GM04504 (cell line): ENCODE data around the gene MRPL1.
"Not testable (repeated sequence)": the region's sequence is repeated elsewhere in the genome, so short reads cannot be mapped to it uniquely, and the experiment has no call there.

Experiments used
- DNase-seq: peaks from one replicate; pipeline ENCODE4 v3.0.0-alpha.2; 2012; ENCODE audit warnings: low read depth

MRPL1 gene

DNA sequence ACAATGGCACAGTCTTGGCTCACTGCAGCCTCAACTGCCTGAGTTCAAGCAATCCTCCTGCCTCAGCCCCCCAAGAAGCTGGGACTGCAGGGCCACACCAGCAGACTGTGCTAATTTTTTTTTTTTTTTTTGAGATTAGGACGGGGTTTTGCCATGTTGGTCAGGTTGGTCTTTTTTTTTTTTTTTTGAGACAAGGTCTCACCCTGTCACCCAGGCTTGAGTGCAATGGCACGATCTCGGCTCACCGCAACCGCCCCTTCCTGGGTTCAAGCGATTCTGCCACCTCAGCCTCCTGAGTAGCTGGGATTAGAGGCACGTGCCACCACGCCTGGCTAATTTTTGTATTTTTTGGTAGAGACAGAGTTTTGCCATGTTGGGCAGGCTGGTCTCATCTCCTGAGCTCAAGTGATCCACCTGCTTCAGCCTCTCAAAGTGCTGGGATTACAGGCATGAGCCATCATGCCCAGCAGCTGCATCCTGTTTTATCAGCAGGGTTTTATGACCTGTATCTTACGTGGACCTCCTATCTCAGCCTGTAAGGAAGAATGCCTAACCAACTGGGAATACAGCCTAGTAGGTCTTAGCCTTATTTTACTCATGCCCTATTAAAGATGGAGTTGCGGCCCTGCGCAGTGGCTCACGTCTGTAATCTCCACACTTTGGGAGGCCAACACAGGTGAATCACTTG lies 13.2 kb upstream of the MRPL1 start:
- DNase-seq, result no peak

DNA sequence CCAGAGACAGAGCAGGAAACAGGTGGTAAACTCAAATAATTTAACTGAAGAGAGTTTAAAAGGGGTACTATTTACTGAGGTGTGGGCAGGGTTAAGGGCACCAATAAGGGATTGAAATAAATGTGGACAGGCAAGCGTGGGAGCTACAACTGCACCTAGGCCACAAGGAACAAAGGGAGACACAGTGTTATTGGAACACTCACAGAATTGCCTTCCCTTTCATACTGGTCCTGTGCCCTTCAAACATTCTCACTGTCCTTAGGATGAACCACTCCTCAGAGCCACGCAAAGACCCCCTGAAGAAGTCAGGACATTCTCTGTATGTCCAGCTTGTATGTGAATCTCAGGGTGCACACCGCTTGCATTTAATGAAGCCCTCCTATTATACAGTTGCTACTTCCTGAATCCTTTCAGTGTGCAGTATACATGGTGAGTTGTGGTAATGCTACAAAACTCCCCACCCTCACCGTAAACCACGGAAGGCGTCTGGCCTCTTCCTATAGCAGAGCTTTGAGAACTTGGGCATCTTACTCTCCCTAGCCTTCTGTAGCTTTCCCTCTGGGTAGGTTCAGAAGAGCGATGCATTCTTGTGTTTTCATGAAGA lies 9.6 kb upstream of the MRPL1 start:
- no peak for DNase-seq

DNA sequence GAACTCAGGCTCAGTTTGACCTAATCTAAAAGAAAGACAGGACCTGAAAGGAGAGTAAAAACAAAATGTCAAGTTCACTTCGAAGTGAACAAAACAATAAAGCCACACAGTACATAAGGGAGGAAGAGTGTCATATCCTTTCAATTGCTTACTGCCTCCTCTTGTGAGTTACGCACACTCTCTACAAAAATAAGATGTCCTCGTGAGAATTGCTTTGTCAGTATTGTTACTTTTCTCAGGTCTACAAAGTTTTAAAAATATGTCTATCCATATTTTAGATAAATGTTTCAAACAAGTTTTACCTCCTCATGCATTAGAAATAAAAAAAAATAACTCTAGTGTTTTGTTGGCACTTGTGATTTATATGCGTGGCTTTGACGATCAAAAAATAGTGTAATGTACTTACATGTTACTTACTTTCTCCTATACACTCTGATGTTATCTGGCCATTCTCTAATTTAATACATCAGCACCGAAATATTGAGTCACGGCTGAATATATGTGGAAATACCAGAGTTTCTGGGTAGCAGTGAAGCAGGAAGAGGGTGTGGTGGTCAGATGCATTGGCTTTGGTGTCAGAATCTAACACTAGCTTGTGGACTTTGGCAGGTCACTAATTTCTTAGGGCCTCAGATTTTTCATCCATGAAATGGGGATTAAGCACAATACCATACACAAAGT lies 8.1 kb upstream of the MRPL1 start:
- DNase-seq, result no peak

DNA sequence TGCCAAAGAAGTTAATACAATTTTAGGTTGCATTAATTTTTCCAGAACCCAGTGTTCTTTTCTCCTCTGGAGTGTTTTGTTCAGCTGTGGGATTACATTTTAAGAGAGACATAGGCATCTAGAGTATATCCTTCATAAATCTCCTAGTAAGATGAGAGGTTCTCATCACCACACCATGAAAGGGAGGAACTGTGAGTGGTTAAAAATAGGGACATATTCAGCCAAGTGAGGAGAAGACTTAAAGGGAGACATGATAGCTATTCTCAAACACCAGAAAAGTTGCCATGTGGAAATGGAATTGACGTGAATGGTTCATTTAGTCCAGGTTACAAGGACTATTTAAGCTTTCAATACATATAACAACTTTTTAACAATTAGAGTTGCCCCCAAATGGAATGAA lies 6.5 kb upstream of the MRPL1 start:
- no peak for DNase-seq

DNA sequence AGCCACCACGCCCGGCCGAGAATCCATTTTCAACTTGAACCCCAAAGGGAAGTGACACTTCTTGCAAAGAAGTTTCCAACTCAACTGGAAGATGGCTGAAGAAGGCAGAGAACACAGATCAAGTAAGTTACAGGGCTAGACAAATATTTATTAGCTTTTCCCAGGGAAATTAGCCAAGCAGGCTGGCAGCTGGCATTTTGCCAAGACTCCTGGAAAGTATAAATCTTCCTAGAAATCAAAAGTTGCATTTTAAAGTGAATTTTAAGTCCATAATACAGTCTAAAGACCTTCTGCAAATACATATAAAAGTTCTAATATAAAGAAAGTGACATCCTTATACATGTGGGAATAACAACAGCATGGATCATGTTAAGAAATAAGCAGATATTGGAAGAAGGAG lies 3.4 kb upstream of the MRPL1 start:
- DNase-seq, result no peak

DNA sequence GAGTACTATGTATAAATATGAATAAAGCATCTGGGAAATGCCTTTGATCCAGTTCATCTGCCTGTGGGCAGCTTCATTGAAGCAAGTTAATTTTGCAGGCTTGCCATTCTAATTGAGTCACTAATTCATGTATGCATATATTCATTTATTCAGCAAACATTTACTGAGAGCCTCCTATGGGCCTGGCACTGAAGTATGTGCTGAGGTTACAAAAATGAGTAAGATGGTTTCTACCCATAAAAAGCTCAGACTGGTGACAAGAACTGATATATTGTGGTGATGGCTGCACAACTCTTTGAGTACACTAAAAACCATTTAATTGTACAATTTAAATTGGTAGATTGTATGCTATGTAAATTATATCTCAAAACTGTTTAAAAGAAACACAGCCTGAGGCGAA lies 1.1 kb upstream of the MRPL1 start:
- DNase-seq, result no peak

DNA sequence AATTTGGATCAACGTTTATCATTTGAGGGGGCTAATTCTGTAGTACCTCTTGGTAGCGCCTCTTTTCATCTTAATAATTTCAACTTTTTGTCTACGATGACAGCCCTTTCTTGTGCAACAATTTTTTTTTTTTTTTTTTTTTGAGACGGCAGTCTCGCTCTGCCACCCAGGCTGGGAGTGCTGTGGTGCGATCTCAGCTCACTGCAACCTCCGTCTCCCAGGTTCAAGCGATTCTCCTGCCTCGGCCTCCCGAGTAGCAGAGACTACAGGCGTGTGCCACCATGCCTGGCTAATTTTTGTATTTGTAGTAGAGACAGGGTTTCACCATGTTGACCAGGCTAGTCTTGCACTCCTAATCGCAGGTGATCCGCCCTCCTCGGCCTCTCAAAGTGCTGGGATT lies 711 bp downstream of the MRPL1 start:
- DNase-seq, result not testable (repeated sequence)

DNA sequence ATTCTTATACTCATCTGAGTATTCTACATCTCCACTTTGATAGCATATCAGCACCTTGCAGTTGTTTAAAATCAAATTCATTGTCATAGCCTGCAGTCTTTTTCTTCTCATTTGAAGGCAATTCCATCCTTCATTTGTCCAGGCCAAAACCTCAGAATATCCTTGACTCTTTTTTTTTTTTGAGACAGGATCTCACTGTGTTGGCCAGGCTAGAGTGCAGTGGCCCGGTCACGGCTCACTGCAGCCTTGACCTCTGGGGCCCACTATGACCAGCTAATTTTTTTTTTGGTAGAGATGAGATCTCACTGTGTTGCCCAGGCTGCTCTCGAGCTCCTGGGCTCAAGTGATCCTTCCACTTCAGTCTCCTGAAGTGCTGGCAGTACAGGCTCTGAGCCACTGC lies 2.6 kb downstream of the MRPL1 start:
- DNase-seq, result no peak

DNA sequence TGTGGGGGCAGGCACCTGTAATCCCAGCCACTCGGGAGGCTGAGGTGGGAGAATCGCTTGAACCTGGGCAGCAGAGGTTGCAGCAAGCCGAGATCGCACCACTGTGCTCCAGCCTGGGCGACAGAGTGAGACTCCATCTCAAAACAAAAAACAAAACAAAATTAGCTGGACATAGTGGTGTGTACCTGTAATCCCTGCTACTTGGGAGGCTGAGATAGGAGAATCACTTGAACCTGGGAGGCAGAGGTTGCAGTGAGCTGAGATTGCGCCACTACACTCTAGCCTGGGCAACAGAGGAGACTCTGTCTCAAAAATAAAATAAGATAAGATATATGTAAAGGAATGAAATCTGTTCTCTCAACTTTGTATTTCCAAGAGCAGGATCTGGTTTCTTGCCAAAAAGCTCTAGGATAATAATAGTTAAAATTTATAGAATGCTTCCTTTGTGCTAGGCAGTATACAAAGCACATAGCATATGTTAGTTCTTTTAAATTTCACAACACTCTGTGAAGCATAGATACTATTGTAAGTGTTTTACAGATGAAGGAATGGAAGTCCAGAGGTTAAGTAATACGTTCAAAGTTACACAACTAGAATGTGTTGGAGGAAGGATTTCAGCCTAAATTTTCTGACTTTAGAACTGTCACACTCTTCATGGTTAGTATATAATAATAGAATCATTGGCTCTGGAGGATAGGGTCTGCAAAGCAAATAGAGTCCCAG lies 10.3 kb downstream of the MRPL1 start:
- DNase-seq, result no peak

DNA sequence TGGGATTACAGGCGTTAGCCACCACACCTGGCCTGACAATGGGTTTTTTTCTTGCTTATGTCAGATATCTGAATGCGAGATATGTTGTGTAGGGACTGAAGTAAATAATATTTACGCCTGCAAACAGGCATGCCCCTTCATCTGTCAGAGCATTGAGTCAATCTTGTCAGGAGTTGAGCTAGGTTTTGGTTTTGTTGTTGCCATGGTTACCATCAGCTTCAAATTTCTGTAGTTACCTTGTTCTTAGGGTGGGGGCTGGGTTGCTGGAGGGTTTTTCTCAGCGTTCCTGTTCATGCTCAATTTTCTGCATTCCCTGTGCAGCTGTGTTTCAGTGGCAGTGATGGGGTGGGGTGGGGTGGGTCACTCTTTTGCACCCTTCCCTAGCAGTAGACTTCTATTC lies 14.5 kb downstream of the MRPL1 start:
- DNase-seq, result no peak

DNA sequence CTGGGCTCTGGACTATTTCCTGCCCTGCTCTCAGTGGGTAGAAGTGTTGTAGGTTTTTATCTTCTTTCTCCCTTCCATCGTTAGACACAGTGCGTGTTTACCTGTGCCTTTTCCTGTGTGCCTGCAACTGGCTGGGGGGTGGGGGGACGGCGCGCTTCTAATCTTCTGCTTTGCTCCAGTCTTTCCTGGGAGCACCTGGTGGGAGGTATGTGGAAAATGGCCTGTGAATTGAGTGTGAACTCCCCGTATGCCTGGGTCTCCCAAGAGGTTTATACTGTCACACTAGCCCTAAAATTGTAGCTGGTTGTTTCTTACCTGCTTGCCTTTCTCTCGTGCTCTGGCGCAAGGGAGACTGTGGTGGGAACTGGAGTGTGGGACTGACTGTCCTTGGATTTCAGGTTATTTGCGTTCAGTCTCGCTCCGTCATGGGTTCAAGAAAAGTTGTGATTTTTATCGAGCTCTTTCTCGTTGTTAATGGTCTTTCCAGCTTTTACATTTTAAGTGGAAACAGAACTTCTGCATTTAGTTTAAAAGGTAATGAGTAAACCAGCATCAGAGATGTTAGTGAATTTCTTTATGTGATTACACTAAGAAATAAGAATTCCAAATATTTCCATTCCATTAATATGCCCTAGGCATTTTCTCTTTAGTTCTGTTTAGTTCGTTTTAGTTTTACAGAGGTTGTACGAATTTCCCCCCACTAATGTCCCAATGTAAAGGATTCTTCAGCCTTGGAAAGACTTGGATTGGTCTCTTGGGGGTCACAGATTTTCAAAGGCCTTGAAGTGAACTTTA lies 15.3 kb downstream of the MRPL1 start:
- no peak for DNase-seq

DNA sequence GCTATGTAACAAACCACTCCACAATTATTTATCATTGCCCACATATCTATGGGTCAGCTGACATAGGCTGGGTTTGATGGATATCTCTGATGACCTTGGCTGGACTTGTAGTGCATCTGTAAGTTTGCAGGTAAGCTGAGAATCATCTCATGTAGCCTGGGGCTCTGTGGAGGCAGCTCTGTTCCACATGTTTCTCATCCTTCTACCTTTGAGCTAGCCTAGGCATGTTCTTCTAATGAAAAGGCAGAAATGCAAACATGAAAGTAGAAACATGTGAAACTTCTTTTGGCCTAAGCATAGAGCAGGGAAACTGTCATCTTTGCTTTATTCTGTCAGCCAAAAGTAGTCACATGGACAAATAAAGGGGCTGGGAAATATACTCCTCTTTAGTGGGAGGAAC lies 18.2 kb downstream of the MRPL1 start:
- no peak for DNase-seq

DNA sequence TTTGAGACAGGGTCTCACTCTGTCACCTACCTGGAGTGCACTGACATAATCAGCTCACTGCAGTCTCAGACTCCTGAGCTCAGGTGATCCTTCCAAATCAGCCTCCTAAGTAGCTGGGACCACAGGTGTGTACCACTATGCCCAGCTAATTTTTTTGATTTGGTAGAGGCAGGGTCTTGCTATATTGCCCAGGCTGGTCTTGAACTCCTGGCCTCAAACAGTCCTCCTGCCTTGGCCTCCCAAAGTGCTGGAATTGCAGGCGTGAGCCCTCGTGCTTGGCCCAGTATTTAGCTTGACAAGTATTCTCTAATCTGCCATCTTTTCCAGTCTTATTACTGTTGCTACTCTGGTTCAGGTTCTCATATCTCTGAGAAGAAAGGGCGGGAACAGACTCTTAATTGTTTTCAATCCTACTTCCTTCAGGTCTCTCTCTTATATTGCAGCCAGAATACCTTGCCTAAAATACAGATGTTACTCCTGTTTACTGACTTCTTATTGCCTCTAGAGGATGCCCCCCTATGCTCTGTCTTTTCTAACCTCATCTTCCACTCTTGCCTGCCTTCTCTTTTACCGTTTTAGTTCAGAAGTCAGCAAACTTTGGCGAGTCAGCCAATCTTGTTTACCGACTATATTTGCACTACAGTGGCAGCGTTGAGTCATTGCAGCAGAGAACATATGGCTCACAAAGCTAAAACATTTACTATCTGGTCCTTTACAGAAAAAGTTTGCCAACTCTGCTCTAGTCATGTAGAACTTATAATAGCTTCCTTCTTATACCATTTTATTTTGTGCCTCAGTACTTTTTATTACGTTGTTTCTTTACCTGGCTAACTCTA lies 19.0 kb downstream of the MRPL1 start:
- no peak for DNase-seq

DNA sequence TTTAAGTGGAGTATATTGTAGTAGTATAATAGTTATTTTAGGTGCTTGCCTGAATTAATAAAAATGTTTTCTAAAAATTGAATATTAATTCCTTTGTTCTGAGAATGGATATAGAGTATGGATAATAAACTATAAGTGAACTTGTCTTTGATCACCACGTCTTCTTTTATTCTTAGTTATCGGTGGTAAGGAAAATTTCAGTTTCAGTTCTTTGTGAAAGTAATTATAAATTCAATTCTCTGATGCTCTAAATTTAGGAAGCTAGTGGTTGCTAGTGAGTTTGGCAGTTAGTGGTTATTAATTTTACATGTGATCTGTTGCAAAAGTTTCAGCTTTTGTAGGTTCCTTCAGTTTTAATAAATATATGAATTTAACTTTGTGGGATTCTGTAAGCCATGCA lies 30.8 kb downstream of the MRPL1 start:
- DNase-seq, result no peak

DNA sequence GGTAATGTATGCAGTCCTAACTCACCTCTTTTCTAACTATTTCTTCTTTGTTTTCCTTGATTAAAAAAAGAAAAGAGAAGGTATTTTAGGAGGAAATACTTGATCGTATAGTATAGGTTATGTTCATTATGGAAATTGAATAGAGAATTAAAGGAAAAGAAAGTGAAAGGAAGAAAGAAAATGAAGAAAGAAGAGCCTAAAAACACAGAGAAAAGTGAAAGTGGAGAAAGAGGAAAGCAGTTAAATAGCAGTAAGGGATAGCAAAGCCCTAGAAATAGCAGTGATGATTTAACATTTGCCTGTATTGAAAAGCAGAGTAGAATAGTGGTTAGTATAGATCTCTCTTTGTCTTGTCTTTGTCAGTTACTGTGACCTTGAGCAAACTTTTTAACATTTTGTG lies 37.0 kb downstream of the MRPL1 start:
- no peak for DNase-seq

DNA sequence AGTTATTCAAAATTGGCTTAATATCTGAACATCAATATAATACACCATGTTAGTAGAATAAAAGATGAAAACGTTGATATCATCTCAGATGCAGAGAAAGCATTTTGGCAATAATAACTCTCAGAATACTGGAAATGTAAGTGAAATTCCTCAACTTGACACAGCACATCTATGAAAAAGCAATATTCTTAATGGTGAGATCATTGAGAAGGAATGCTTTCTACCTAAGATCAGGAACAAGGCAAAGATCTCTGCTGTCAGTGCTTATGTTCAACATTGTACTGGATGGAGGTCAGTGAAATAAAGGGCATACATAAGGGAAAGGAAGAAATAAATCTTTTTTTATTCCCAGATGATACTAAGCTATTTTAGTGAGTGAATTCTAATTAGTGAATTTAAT lies 40.6 kb downstream of the MRPL1 start:
- no peak for DNase-seq

DNA sequence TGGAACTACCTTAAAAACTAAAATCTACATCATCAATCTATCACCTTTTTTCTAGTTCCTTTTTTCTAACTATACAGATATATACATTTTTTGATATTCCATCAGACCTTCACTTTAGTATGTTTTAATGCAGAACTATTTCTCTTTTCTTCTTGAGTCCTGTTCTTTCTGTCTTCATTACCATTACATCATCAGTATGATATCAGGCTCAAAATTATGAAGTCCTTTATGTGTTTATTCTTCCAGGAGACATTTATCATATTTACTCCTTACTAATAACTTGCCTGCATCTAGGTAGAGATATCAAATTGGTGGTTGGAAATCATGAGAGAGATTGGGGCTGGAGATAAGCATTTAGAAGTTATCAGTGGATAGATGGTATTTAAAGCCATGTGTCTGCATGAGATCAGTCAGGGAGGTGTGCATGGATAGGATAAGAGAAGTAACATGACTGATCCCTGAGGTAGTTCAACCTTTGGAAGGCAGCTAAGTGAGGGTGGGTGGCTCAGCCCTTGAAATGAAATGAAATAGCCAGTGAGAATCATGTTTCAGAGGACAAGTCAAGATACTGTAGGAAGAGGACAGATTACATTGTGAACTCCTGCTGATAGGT lies 43.1 kb downstream of the MRPL1 start:
- DNase-seq, result no peak

DNA sequence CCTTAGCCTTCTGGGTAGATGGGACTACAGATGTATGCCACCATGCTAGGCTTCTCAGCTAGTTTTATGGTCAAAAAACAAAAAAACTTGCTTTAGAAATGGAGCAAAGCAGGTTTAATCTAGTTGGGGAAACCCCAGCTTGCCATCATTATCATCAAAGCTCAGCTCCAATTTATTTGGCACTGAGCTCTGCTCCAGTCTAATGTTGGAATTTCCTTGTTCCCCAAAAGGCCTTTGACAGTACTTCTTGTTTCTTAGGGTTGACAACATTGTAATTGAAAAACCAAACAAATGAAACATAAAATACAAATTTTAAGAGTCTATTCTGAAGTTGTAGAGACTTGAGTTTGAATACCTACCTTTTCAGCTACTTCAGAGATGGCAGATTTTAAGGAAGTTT lies 48.0 kb downstream of the MRPL1 start:
- DNase-seq, result no peak

DNA sequence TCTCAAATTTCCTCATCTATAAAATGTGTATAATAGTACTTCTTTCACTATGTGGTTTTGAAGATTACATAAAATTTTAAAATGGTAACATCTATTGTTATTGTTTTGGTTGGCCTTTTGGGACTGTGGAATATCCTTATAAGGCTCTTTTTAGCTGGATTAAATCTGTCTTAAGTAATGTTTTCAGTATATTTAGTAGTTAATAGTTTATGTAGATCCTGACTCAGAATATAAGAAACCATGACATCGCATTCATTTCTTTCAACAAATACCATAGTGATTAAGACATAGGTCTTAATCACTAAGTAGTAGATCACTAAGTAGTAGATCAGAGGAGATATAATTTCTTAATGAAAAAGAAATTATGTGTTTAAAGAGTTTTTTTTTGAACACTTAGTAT lies 48.5 kb downstream of the MRPL1 start:
- no peak for DNase-seq

DNA sequence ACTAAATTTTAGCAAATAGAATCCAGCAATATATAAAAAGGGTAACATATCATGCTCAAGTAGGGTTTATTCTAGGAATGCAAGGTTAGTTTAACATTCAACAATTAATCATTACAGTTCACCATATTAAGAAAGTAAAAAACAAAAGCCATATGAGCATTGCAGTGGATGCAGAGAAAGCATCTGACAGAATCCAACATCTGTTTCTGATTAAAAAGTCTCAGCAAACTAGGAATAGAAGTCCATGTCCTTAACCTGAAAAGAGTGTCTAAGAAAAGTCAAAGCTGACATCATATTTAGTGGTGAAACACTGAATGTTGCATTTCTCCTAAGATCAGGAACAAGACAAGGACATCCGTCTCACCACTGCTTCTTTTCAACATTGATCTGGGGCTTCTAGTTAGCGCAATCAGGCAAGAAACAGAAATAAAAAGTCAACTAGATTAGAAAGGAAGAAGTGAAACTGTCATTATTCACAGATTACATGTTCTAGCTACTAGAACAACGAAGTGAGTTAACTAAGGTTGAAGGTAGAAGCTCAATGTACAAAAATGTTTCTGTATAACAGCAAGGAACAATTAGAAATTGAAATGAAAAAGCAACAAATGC lies 49.3 kb downstream of the MRPL1 start:
- DNase-seq, result no peak
